Fibroblast of villous mesenchyme (primary cell): Measurements from ENCODE around the gene KRT222. TPM values are rescaled to one million over a fixed set of nuclear protein-coding genes. Genes with fewer than 3 reads are reported as not detected.

Source experiments
- DNase-seq: peaks from one replicate; pipeline ENCODE4 v3.0.0-alpha.2; 2010; ENCODE audit warnings: low read depth
- H3K4me3 ChIP-seq: 2 replicates; pipeline ENCODE4 v1.5.1; 2011; ENCODE audit warnings: low read depth, mild to moderate bottlenecking, low read length
- CTCF ChIP-seq: IDR thresholded peaks from 2 replicates; pipeline ENCODE4 v1.5.1; 2012; ENCODE audit warnings: low read depth, mild to moderate bottlenecking, low read length; ENCODE audit not compliant: insufficient read depth
- total RNA-seq: library from RNA; depleted of rRNA; stranded (reverse); fragments of >200 nt; gene quantifications from 2 replicates; pipeline ENCODE4 v1.2.3, GENCODE V29; 2012

Gene KRT222
- total RNA-seq, 1 donor = not detected

- H3K4me3 ChIP-seq = peak overlapping the region; percentile 96
- DNase-seq = peak; percentile 68
- no peak for TF ChIP-seq CTCF
Measured at GRCh38 chr17:40646791-40647623, 18.0 kb downstream of the KRT222 start.

DNA sequence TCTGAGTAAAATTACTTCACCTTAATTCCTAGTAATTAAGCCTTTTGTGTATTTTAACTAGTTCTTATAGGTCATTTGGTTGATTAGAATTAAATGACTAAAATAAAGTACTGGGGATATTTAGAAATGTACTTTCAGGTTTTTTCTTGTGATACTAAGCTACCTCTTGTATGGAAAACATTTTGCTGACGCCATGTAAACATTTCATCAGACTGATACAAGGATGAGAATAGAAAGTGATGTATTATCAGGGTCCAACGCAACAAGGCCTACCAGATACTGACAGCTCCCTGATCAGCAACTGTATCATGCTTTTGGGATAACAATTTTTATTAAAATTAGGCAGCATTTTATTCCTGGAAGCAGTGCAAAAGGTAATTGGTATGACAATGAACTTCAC is 19.0 kb downstream of the KRT222 start:
- H3K4me3 ChIP-seq = no peak overlapping the region
- DNase-seq = peak; percentile 13
- TF ChIP-seq CTCF = no peak

GRCh38 chr17:40645291-40645690 is 19.7 kb downstream of the KRT222 start:
- TF ChIP-seq CTCF = no peak
- no peak for DNase-seq
- no peak overlapping the region for H3K4me3 ChIP-seq

GRCh38 chr17:40637931-40638330 is 27.0 kb downstream of the KRT222 start:
- DNase-seq = no peak
- TF ChIP-seq CTCF = no peak
- H3K4me3 ChIP-seq = no peak overlapping the region

DNA sequence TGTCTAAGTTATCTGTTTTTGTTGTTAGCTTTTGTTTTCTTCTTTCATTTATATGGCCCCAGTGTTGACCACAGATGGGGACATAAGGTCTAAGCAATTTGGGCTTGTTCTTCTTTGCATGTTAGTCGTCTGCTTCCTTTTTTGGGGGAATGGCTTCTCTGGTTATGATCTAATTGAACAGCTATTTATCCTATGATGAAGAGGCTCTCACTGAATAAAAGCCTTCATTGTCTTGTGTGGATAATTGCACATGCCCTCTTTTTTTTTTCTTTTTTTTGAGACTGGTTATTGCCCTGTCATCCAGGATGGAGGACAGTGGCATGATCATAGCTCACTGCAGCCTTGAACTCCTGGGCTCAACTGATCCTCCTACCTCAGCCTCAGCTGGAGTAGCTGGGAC is 31.1 kb downstream of the KRT222 start:
- DNase-seq = no peak
- TF ChIP-seq CTCF = no peak
- H3K4me3 ChIP-seq = no peak overlapping the region

DNA sequence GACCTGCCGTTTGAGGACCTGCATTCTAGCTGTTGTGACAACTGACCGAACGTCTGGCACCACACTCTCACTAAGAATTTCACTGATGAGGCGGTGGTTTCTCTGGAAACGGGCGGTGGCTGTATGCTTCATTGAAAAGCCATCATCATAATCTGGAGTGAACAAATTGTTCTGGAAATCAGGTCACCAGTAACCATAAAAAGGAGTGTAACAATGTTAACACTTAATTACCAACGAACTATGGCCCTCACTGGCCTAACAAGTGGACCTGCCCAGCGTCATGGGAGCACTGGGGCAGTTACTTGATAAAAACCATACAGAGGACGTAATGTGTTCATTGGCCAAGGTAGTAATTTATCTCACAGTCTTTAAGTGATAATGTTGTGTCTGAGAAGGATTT is 32.8 kb downstream of the KRT222 start:
- no peak for DNase-seq
- TF ChIP-seq CTCF = no peak
- H3K4me3 ChIP-seq = no peak overlapping the region

- DNase-seq = no peak
- TF ChIP-seq CTCF = no peak
- H3K4me3 ChIP-seq = no peak overlapping the region
Measured at GRCh38 chr17:40629842-40630241, 35.1 kb downstream of the KRT222 start.
